ENCODE data around the gene UBIAD1.

UBIAD1 gene

DNA sequence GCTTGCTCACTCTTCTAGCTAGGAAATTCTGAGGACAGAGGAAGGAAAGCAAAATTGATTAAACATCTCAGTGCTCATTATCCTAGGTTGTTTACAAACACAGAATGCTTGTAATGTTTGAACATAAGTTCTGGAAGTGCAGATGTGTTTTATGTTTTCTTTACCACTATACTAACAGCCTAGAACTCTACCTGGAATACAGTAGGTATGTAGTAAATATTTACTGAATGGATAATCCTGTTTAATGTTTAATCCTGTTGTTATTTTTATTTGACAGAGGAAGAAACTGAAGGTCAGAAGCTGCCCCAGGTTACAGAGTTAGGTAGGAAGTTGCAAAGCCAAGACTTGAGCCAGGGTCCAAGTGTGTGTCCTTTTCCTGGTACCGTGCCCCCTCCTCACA, 16.7 kb upstream of the UBIAD1 start:
- Histone ChIP-seq H3K9me3 (replicated peaks in 1 of 2; ENCODE audit: control insufficient read depth in 2 of 2, insufficient read depth in 1 of 2, low read depth in 1 of 2, low read length in 2 of 2) (peaks cover under 1 to 2% of the 10 kb centered on the region in 2 donors), H3K36me3 (replicated peaks in 1 of 2; ENCODE audit: control insufficient read depth in 2 of 2, insufficient read depth in 2 of 2, low read length in 2 of 2) (peaks cover 56 to 84% of the 10 kb centered on the region in 2 donors), H3K23ac (ENCODE audit: low read depth, low read length, poor library complexity) (no peak overlapping the region), H4K8ac (ENCODE audit: low read depth, low read length) (no peak overlapping the region), H2AFZ (ENCODE audit: low read length) (no peak overlapping the region), H3K4me3 (ENCODE audit: low read length in 2 of 2) (no peak overlapping the region), H3K18ac (ENCODE audit: low read length) (no peak overlapping the region), H3K4me1 (ENCODE audit: control insufficient read depth in 2 of 2, insufficient read depth in 1 of 2, low read depth in 1 of 2, low read length in 2 of 2) (no peaks in the 10 kb centered on the region), H2AK5ac (ENCODE audit: low read depth, low read length) (no peak overlapping the region), H3K4ac (ENCODE audit: low read length) (no peak overlapping the region), H2BK120ac (ENCODE audit: low read depth, low read length) (no peak overlapping the region), H3K79me1 (ENCODE audit: low read depth, low read length) (peaks cover 5% of the 10 kb centered on the region), H3K27ac (replicated peaks; ENCODE audit: low read length) (no peak overlapping the region), H3K27me3 (ENCODE audit: control insufficient read depth in 3 of 3, insufficient read depth in 3 of 3, low read depth in 1 of 3, low read length in 3 of 3) (no peaks in the 10 kb centered on the region), H3K14ac (ENCODE audit: low read length) (no peak overlapping the region), H3K9ac (ENCODE audit: low read depth, low read length, poor library complexity) (no peak overlapping the region), H4K91ac (ENCODE audit: low read depth, low read length, poor library complexity) (no peak overlapping the region), H2BK5ac (ENCODE audit: low read length) (no peak overlapping the region), H2BK12ac (ENCODE audit: low read length) (no peak overlapping the region), H2BK15ac (ENCODE audit: low read length) (no peak overlapping the region), H3K4me2 (ENCODE audit: insufficient read depth, low read length, poor library complexity, severe bottlenecking) (no peak overlapping the region)
- no CpG with 5 or more reads among the region's 1 CpG for WGBS, 2 donors (ENCODE audit: extremely low coverage in 2 of 2, insufficient read length in 2 of 2, insufficient replicate concordance in 1 of 2)
- DNase-seq (ENCODE audit: low spot score) = no peak

- H2AK5ac ChIP-seq (ENCODE audit: low read depth, low read length) = no peak within 1 kb of the TSS
- no CpG with 5 or more reads among the region's 60 CpGs for WGBS, 2 donors (ENCODE audit: extremely low coverage in 2 of 2, insufficient read length in 2 of 2, insufficient replicate concordance in 1 of 2)
- peak within 1 kb of the TSS; percentile 60 for H2BK5ac ChIP-seq (ENCODE audit: low read length)
- H4K8ac ChIP-seq (ENCODE audit: low read depth, low read length) = no peak within 1 kb of the TSS
- peak within 1 kb of the TSS; percentile 98 for H3K9ac ChIP-seq (ENCODE audit: low read depth, low read length, poor library complexity)
- H3K18ac ChIP-seq (ENCODE audit: low read length) = peak within 1 kb of the TSS; percentile 97
- peak within 1 kb of the TSS; percentile 53 for H3K4ac ChIP-seq (ENCODE audit: low read length)
- peak; percentile 100 for DNase-seq (ENCODE audit: low spot score)
- no peak within 1 kb of the TSS for H2BK12ac ChIP-seq (ENCODE audit: low read length)
- H3K27ac ChIP-seq (replicated peaks; ENCODE audit: low read length) = peak within 1 kb of the TSS; percentile 74
- H3K9me3 ChIP-seq (replicated peaks in 1 of 2; ENCODE audit: control insufficient read depth in 2 of 2, insufficient read depth in 1 of 2, low read depth in 1 of 2, low read length in 2 of 2) = peaks cover 0 to 2% of the 10 kb centered on the region in 2 donors
- H3K23ac ChIP-seq (ENCODE audit: low read depth, low read length, poor library complexity) = peak within 1 kb of the TSS; percentile 80
- H2BK120ac ChIP-seq (ENCODE audit: low read depth, low read length) = no peak within 1 kb of the TSS
- peak within 1 kb of the TSS; percentile 75 for H3K4me2 ChIP-seq (ENCODE audit: insufficient read depth, low read length, poor library complexity, severe bottlenecking)
- no peaks in the 10 kb centered on the region for H3K27me3 ChIP-seq (ENCODE audit: control insufficient read depth in 3 of 3, insufficient read depth in 3 of 3, low read depth in 1 of 3, low read length in 3 of 3)
- H3K79me1 ChIP-seq (ENCODE audit: low read depth, low read length) = peaks cover 8% of the 10 kb centered on the region
- peak within 1 kb of the TSS; percentile 88 for H2AFZ ChIP-seq (ENCODE audit: low read length)
- H3K4me1 ChIP-seq (ENCODE audit: control insufficient read depth in 2 of 2, insufficient read depth in 1 of 2, low read depth in 1 of 2, low read length in 2 of 2) = no peaks in the 10 kb centered on the region
- peak within 1 kb of the TSS; percentile 98 for H3K14ac ChIP-seq (ENCODE audit: low read length)
- peaks cover 15 to 26% of the 10 kb centered on the region in 2 donors for H3K36me3 ChIP-seq (replicated peaks in 1 of 2; ENCODE audit: control insufficient read depth in 2 of 2, insufficient read depth in 2 of 2, low read length in 2 of 2)
- peak within 1 kb of the TSS; percentile 79 for H4K91ac ChIP-seq (ENCODE audit: low read depth, low read length, poor library complexity)
- peak within 1 kb of the TSS; percentile 69 to 95 for H3K4me3 ChIP-seq (ENCODE audit: low read length in 2 of 2)
- H2BK15ac ChIP-seq (ENCODE audit: low read length) = no peak within 1 kb of the TSS
Measured at GRCh38 chr1:11262171-11263049, 10.6 kb upstream of the UBIAD1 start, which contains the start of gene MTOR. Gene MTOR (minus strand): TSS chr1:11262551. CDS start chr1:11259409, 3,142 bp downstream.

GRCh38 chr1:11266268-11267074, 6.5 kb upstream of the UBIAD1 start:
- Histone ChIP-seq H2BK5ac (ENCODE audit: low read length) (no peak overlapping the region), H3K4ac (ENCODE audit: low read length) (no peak overlapping the region), H3K14ac (ENCODE audit: low read length) (no peak overlapping the region), H2BK15ac (ENCODE audit: low read length) (no peak overlapping the region), H4K8ac (ENCODE audit: low read depth, low read length) (no peak overlapping the region), H3K4me3 (ENCODE audit: low read length in 2 of 2) (no peak overlapping the region), H4K91ac (ENCODE audit: low read depth, low read length, poor library complexity) (no peak overlapping the region), H3K27me3 (ENCODE audit: control insufficient read depth in 3 of 3, insufficient read depth in 3 of 3, low read depth in 1 of 3, low read length in 3 of 3) (no peaks in the 10 kb centered on the region), H3K4me2 (ENCODE audit: insufficient read depth, low read length, poor library complexity, severe bottlenecking) (no peak overlapping the region), H2BK120ac (ENCODE audit: low read depth, low read length) (no peak overlapping the region), H3K4me1 (ENCODE audit: control insufficient read depth in 2 of 2, insufficient read depth in 1 of 2, low read depth in 1 of 2, low read length in 2 of 2) (no peaks in the 10 kb centered on the region), H3K18ac (ENCODE audit: low read length) (no peak overlapping the region), H3K9me3 (replicated peaks in 1 of 2; ENCODE audit: control insufficient read depth in 2 of 2, insufficient read depth in 1 of 2, low read depth in 1 of 2, low read length in 2 of 2) (peaks cover 0 to 2% of the 10 kb centered on the region in 2 donors), H3K79me1 (ENCODE audit: low read depth, low read length) (peaks cover 6% of the 10 kb centered on the region), H2AK5ac (ENCODE audit: low read depth, low read length) (no peak overlapping the region), H3K27ac (replicated peaks; ENCODE audit: low read length) (no peak overlapping the region), H2AFZ (ENCODE audit: low read length) (peak overlapping the region; percentile 17), H3K9ac (ENCODE audit: low read depth, low read length, poor library complexity) (no peak overlapping the region), H2BK12ac (ENCODE audit: low read length) (no peak overlapping the region), H3K23ac (ENCODE audit: low read depth, low read length, poor library complexity) (no peak overlapping the region), H3K36me3 (replicated peaks in 1 of 2; ENCODE audit: control insufficient read depth in 2 of 2, insufficient read depth in 2 of 2, low read length in 2 of 2) (no peaks in the 10 kb centered on the region)
- WGBS, 2 donors (ENCODE audit: extremely low coverage in 2 of 2, insufficient read length in 2 of 2, insufficient replicate concordance in 1 of 2) = no CpG with 5 or more reads among the region's 12 CpGs
- DNase-seq (ENCODE audit: low spot score) = no peak
